Activated CD8-positive, alpha-beta T cell treated with anti-CD3 and anti-CD28 coated beads for 36 hours (primary cell): Measurements from ENCODE around the gene MCRIP2. TPM values are rescaled to one million over a fixed set of nuclear protein-coding genes. Genes with fewer than 3 reads are reported as not detected.

Source experiments
- ATAC-seq: fragments of 200-7000 bp; cut with Tn5 transposase; one replicate; pipeline ENCODE4 v1.10.0; 2021; ENCODE audit warnings: mild to moderate bottlenecking, moderate library complexity
- CTCF ChIA-PET: fragments of 350-600 bp; sonication (Branson Sonifier 250); formaldehyde crosslinking; loops from one replicate; lab custom pipeline; 2021; ENCODE audit warnings: antibody characterized with exemption; lab: Charles Lee
- POLR2A ChIA-PET: fragments of 350-600 bp; sonication (Branson Sonifier 250); formaldehyde crosslinking; loops from one replicate; lab custom pipeline; 2021; ENCODE audit warnings: antibody characterized with exemption; lab: Charles Lee
- DNase-seq: peaks from one replicate; pipeline ENCODE4 v3.0.0-alpha.2; 2020
- H3K27ac Mint-ChIP-seq: one replicate; pipeline ENCODE4 v1.8.0; 2021; ENCODE audit warnings: mild to moderate bottlenecking, mixed read lengths
- H3K27me3 Mint-ChIP-seq: one replicate; pipeline ENCODE4 v1.8.0; 2021; ENCODE audit warnings: mixed read lengths
- H3K36me3 Mint-ChIP-seq: one replicate; pipeline ENCODE4 v1.8.0; 2021; ENCODE audit warnings: low read depth, mixed read lengths
- H3K4me1 Mint-ChIP-seq: one replicate; pipeline ENCODE4 v1.8.0; 2021; ENCODE audit warnings: low read depth, mixed read lengths
- H3K4me3 Mint-ChIP-seq: one replicate; pipeline ENCODE4 v1.8.0; 2021; ENCODE audit warnings: mild to moderate bottlenecking, moderate library complexity, mixed read lengths
- H3K9me3 Mint-ChIP-seq: one replicate; pipeline ENCODE4 v1.8.0; 2021; ENCODE audit warnings: mixed read lengths
- intact Hi-C: fragments of 100-400 bp; cut with micrococcal nuclease; formaldehyde crosslinking; loops from one replicate; pipeline ENCODE4 v1.10.0; 2022
- total RNA-seq, 2 experiments: library from RNA; stranded (reverse); gene quantifications; one replicate each; pipeline ENCODE4 v1.2.3, GENCODE V29; 2021
- TF ChIP-seq, protein P1 (sequence below): fragments of 200-600 bp; IDR thresholded peaks from one replicate; pipeline ENCODE4 v1.8.0; 2022; ENCODE audit warnings: antibody characterized with exemption, mild to moderate bottlenecking

The MCRIP2 gene
- total RNA-seq, 2 experiments from 2014 or later = 60.7 to 62.7 TPM

DNA sequence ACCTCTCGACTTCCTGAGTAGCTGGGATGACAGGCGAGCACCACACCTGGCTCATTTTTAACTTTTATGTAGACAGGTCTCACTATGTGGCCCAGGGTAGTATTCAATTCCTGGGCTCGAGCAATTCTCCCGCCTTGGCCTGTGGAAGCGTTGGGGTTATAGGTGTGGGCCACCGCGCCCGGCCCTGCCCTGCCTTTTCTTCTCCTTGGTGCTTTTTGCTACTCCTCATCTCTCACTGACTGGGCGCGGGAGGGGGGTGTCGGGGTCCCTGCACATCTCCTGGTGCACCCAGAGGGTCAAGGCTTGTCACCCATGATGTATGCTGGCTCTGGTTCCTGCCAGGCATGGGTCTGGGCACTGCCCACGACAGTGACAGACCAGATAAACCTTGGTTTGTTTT, 2.9 kb downstream of the MCRIP2 start:
- no peak overlapping the region for H3K27ac Mint-ChIP-seq
- intact Hi-C loops = no loop called here
- ChIA-PET POLR2A (interaction anchor here (0.6 to 0.7 kb wide), 2 partner anchors 30 to 244 kb away, joined by 3 read pairs; partner anchors contain the start of gene RHBDL1), CTCF (no interaction called here)
- peaks cover 7% of the 10 kb centered on the region for H3K36me3 Mint-ChIP-seq
- H3K9me3 Mint-ChIP-seq = no peaks in the 10 kb centered on the region
- H3K4me3 Mint-ChIP-seq = peak overlapping the region; percentile 78
- no peaks in the 10 kb centered on the region for H3K27me3 Mint-ChIP-seq
- TF ChIP-seq, protein P1, sequence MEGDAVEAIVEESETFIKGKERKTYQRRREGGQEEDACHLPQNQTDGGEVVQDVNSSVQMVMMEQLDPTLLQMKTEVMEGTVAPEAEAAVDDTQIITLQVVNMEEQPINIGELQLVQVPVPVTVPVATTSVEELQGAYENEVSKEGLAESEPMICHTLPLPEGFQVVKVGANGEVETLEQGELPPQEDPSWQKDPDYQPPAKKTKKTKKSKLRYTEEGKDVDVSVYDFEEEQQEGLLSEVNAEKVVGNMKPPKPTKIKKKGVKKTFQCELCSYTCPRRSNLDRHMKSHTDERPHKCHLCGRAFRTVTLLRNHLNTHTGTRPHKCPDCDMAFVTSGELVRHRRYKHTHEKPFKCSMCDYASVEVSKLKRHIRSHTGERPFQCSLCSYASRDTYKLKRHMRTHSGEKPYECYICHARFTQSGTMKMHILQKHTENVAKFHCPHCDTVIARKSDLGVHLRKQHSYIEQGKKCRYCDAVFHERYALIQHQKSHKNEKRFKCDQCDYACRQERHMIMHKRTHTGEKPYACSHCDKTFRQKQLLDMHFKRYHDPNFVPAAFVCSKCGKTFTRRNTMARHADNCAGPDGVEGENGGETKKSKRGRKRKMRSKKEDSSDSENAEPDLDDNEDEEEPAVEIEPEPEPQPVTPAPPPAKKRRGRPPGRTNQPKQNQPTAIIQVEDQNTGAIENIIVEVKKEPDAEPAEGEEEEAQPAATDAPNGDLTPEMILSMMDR = no peak
- H3K4me1 Mint-ChIP-seq = peaks cover 17% of the 10 kb centered on the region
- no peak for ATAC-seq
- no peak for DNase-seq

DNA sequence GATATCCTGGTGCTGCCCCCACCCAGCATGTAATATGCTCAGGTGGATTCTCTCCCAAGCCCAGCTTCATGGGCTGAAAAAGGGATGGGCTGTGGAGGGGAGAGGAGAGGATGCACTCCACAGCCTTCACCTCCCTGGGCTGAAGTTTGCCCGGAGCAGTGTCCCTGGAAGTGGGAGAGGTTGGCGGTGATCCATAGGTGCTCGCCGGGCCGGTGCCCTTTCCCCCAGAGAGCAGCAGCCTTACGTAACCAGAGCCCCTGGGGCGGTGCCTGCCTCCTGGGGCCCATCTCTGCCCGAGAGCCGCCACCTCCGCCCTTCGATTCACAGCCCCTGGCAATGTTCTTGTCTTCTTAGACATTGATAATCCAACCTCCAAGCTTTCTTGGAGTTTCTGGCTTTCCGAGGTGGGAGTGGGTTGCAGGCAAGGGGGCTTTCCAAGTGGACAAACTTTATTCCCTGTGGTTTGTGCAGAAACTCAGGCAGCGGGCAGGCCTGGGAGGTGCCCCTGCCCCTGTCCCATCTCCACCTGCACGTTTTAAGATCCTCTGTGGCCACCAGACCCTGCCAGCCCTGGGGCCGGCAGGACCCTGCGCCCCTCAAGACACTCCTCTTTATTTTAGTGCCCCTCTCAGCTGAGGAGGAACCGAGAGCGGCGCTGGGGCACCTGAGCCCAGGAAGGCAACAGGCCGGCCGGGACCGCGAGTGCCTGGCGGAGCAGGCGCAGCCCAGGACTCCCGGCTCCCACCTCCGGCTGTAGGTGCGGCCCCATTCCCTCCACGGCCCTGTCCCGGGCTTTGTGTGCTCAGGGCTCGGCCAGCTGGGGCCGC, 4.4 kb downstream of the MCRIP2 start:
- ATAC-seq (no peak), DNase-seq (no peak)
- no peaks in the 10 kb centered on the region for H3K9me3 Mint-ChIP-seq
- no peak overlapping the region for H3K4me3 Mint-ChIP-seq
- peaks cover 19% of the 10 kb centered on the region for H3K4me1 Mint-ChIP-seq
- intact Hi-C loops = no loop called here
- ChIA-PET POLR2A (interaction anchor here (0.6 to 1.8 kb wide), 2 partner anchors 10 to 35 kb away, joined by 3 to 4 read pairs; partner anchors contain the start of gene METTL26), CTCF (no interaction called here)
- no peaks in the 10 kb centered on the region for H3K27me3 Mint-ChIP-seq
- TF ChIP-seq, protein P1 = no peak
- peaks cover 7% of the 10 kb centered on the region for H3K36me3 Mint-ChIP-seq
- no peak overlapping the region for H3K27ac Mint-ChIP-seq

DNA sequence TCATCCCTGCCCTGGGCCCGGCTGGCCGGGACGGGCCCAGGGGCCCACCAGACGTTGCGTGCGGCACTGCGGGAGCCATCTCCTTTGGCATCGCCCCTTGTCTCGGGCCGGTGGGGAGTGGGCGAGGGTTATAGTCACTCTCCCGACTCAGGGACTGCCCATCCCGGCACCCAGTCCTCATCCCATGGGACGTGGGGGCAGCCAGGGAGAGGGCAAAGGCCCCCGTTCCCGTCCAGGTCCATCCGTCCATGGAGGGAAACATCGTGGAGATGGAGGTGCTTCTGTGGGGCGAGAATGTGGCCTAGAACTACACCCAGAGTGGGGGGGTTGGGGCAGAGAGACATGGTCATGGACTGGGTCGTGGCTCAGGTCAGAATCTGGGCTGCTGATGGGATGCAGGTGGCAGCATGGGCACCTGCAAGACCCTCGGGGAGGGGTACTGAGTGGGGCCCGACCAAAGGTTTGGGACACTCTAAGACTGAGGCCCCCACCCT, 5.1 kb downstream of the MCRIP2 start:
- ChIA-PET CTCF (interaction anchor here (1.8 kb wide), 1 partner anchor 35 kb away, joined by 6 read pairs; no protein-coding TSS in a partner anchor), POLR2A (interaction anchor here (0.6 to 4.8 kb wide), 3 partner anchors 10 to 34 kb away, joined by 3 to 28 read pairs (median 4); partner anchors contain the start of gene METTL26)
- no peaks in the 10 kb centered on the region for H3K27me3 Mint-ChIP-seq
- H3K9me3 Mint-ChIP-seq = no peaks in the 10 kb centered on the region
- TF ChIP-seq, protein P1 = no peak
- intact Hi-C loops = no loop called here
- DNase-seq (no peak), ATAC-seq (no peak)
- H3K4me1 Mint-ChIP-seq = peaks cover 19% of the 10 kb centered on the region
- H3K4me3 Mint-ChIP-seq = no peak overlapping the region
- H3K27ac Mint-ChIP-seq = peak overlapping the region; percentile 20
- H3K36me3 Mint-ChIP-seq = peaks cover 7% of the 10 kb centered on the region

DNA sequence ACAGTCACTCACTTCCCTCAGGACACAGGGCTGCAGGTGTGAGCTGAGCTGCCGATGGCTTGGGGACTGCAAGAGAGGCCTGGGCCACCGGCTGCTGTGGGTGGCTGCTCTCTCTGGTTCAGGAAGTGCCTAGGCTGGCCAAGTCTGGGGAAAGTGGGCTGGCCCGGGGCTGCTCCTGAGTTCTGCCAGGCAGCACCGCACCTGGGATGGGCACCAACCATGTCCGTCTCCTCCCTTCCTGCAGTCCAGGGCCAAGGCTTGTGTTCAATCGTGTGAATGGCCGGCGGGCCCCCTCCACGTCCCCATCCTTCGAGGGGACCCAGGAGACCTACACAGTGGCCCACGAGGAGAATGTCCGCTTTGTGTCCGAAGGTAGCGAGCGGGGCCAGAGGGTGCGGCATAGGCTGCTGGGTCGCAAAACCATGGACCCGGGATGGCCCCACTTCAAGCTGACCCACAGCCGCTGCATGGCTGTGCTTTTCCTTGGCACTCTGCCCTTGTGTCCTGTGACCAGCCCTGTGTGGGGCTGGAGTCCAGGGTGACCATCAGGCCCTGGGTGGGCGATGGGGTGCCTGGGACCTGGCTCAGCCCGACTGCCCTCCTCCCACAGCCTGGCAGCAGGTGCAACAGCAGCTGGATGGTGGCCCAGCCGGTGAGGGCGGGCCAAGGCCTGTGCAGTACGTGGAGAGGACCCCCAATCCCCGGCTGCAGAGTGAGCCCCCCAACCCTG, 5.7 kb downstream of the MCRIP2 start:
- POLR2A ChIA-PET = interaction anchor here (1.0 to 4.8 kb wide), 5 partner anchors 10 to 39 kb away, joined by 3 to 28 read pairs (median 4); partner anchors contain the start of genes METTL26 and RHOT2
- Mint-ChIP-seq H3K27ac (no peak overlapping the region), H3K36me3 (peaks cover 7% of the 10 kb centered on the region), H3K9me3 (no peaks in the 10 kb centered on the region), H3K4me3 (peak overlapping the region; percentile 86), H3K27me3 (no peaks in the 10 kb centered on the region), H3K4me1 (peaks cover 19% of the 10 kb centered on the region)
- intact Hi-C loops = no loop called here
- TF ChIP-seq, protein P1 = no peak
- DNase-seq (no peak), ATAC-seq (no peak)
- CTCF ChIA-PET = interaction anchor here (0.9 to 1.8 kb wide), 6 partner anchors 10 to 34 kb away, joined by 3 to 13 read pairs (median 3); partner anchors contain the start of gene METTL26
